ENCODE results near the gene PNMA6E.

PNMA6E gene

GRCh38 chrX:153382563-153383482 is 18.3 kb downstream of the PNMA6E start:
- FAIRE-seq: no peak

DNA sequence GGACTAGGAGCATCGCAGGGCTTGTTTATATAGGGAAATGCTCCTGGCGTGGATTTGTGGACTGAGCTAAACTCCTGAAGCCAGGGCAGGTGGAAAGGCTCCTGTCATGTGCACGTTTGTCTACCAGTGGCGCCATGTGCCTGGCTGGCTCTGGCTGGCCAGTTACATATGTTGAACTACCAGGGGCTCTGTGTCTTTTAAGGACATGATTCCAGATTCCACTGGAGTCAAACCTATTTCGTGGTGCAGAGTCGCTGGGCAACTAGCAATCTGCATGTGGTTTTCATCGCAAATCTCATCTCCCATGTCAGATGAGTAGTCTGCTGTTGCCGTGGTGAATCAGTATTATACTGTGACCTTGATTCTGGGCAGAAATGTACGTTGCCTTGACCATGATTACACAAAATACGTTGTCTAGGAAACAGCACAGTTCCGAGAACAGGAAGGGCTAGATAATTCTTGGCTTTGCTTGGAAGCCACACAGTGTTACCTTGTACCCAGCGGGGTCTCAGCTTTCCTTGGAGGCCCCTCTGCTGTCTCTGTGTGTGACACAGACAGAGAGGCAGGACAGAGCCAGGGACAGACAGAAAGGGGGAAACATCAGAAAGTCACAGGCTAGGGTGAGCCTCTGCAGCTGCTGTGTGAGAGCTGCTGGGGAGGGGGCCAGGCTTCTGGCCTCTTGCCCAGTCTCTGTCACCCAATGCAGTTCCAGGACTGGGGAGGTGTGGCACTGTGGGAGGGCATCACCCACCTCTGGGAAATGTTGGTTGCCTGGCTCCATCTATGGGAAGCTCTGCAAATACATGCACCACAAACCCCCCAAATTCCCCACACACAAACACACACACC is 19.2 kb downstream of the PNMA6E start:
- no peak for FAIRE-seq

GRCh38 chrX:153380691-153381090 is 20.5 kb downstream of the PNMA6E start:
- FAIRE-seq: no peak

GRCh38 chrX:153379971-153380581 is 21.1 kb downstream of the PNMA6E start:
- no peak for FAIRE-seq

DNA sequence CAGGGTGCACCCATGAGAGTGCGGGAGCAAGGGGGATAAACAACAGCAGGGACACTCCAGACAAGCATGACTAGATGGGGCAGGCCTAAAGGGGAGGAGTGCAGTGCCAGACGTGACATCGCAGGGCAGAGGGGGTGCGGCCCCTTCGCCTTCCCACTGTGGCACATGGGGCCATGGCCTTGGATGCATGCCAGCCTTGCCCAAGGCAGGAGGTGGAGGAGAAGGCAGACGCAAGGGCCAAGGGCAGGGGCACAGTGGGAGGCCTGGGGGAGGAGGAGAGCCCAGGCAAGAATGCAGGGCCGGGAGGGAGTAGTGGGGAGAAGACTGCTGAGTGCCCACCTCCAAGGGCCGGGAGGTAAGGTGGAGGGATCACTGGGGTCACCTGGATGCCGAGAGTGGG is 21.6 kb downstream of the PNMA6E start:
- no peak for FAIRE-seq

- no peak for FAIRE-seq
These were observed 22.5 kb downstream of the PNMA6E start for GRCh38 chrX:153378607-153379006.

GRCh38 chrX:153377727-153378126 is 23.4 kb downstream of the PNMA6E start:
- no peak for FAIRE-seq

DNA sequence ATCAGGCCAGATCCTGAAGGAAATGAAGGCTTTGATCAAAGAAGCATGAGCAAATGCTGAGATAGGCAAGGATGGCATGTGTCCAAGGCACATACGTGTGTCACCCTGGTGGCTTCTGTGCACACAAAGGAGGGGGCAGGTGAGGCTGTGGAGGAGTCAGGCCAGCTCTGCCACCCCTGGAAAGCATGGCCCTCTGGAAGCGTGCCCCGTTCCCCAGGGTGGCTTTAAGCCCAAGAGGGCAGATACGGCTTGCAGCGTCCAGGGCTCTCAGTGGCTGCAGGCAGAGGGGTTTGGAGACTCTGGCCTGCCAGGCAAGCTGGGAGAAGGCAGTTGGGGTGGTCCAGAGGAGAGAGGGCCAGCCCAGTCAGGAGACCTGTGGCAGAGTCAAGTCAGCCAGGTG is 25.6 kb downstream of the PNMA6E start:
- FAIRE-seq: no peak

GRCh38 chrX:153374426-153374825 is 26.7 kb downstream of the PNMA6E start:
- no peak for FAIRE-seq

GRCh38 chrX:153372949-153373348 is 28.2 kb downstream of the PNMA6E start:
- FAIRE-seq: no peak

- FAIRE-seq: no peak
These were observed 29.9 kb downstream of the PNMA6E start for GRCh38 chrX:153371256-153371655.

DNA sequence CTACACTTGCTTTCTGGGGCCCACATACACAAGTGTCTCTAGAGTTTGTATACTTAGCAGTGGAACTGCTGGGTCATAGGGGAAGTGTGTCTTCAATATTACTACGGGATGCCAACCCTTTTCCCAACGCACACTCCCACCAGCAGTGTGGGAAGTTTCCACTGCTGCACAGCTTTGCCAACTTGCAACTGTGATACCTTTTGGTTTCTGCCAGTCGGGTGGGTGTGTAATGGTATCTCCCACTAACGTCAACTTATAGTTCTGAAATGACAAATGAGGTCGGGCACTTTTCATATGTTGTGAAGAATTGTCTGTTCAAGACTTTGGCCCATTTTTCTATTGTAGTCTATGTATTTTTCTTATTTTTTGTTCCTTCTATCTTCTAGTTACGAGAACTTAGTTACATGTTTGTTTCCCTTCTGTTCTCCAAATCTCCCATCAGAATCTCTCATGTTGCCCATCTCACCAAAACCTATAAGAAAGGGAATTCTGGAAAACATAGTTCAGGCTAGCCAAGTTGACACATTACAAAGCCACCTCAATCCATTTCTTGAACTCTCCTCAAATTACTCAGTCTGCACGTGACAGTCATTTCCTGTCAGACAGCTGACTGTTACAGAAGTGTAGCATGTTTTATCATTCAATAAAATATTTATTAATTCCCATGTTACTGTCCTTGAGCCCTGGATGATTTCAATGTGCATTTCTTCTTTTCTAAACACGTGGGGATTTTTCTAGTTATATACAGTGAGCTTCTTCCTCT is 30.7 kb downstream of the PNMA6E start:
- no peak for FAIRE-seq

DNA sequence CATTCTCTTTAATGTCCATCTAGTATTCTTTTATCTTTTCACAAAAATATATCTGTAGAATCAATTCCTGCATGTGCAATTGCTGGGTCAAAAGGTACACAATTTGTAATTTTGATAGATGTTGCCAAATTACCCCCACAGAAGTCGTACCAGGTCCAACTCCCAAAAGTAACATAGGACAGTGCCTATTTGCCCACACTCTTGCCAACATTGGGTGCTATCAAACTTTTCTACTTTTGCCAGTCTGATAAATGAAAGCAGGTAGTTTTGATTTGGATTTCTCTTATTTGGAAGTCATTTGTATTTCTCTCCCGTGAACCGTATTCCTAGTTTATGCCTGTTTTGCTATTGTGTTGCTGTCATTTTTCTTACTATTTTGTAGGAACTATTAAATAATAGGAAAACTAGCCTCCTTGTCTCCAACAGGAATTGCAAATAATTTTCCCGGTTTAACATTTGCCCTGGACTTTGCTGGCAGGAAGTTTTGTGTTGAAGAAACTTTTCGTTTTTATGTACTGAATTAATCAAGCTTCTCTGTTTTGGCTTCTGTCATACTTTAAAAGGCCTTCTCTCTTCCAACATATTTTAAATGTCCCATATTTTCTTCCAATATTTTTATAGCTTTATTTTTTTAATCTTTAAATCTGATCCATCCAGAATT is 34.1 kb downstream of the PNMA6E start:
- no peak for FAIRE-seq

- no peak for FAIRE-seq
These were observed 35.0 kb downstream of the PNMA6E start for GRCh38 chrX:153366119-153366518.

GRCh38 chrX:153365670-153366069 is 35.5 kb downstream of the PNMA6E start:
- no peak for FAIRE-seq

- FAIRE-seq: no peak
These were observed 39.3 kb downstream of the PNMA6E start for GRCh38 chrX:153361781-153362397.

GRCh38 chrX:153357877-153358276 is 43.3 kb downstream of the PNMA6E start:
- no peak for FAIRE-seq

DNA sequence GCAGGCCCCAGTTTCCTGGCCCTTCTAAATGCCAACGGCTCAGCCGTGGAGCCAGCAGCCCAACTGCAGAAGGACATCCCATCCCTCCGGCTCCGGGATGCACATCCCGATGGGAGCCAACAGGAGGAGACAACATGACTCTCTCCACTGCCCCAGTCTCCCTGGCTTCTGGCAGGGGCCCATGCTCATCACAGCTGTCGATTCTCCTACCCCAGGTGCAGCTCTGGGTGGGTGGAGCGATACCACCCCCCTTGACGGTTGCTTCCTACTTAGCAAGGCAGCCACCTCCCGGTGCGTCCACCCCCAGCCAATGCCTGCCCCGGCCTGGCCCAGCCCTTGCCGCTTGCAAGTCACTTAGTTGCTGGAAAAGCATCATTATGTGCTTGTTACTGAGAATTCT is 47.7 kb downstream of the PNMA6E start:
- no peak for FAIRE-seq

GRCh38 chrX:153352858-153353257 is 48.3 kb downstream of the PNMA6E start:
- no peak for FAIRE-seq

DNA sequence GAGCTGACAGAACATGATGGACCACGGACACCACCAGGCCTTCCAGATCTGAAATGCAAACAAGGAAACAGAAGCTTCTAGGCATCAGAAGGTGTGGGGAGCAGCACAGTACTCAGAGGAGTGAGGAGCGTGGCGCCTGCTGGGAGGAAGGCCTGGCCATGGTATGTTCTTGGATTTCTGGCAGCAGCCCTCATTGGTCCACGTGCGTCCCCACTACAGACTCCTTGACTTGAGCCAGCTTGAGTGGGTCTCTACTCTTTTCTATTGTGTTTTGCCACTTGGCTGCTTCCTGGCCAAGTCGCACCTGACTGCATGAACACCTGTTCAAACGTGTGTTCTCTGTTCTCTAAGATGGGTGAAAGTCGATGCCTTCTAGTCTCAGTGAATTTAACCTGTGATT is 49.2 kb downstream of the PNMA6E start:
- no peak for FAIRE-seq

DNA sequence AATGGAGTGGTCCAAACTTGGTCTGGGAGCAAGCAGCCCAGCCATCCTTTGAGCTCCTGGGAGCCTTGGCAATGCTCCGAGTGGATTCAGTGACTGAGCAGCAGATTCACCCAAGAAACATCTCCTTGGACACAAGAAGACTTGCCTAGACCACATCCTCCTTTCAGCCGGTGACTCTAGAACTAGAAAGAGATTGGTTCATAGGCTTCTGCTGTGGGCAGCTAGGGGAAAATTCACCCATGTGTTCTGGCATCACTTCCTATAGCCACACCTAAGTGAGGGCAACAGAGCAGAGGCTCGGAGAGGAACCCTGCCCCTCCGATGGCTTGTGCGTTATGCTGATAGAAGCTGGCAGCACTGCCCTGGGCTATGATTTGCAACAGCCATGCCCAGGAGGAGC is 51.2 kb downstream of the PNMA6E start:
- FAIRE-seq: no peak

DNA sequence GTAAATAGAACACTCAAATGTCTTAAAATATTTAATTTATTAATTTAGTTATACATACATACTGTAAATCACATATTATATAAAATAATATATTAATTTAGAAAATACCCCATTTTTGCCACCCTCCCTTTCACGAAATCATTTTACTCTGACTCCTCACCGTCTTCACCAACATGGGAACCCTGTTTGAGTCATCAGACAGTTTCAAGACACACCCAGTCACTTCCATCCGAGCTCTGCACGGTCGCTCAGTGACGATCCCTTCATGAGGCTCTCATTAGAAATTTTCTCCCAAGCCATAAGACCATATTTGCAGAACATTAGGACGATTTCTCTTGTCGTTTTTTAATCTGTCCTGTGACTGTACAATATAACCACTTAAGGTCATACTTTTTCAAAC is 52.7 kb downstream of the PNMA6E start:
- no peak for FAIRE-seq
